ENCODE data around the gene CSF1.

GRCh38 chr1:109960745-109961094 lies 50.1 kb downstream of the CSF1 start:
- TF ChIP-seq, protein P1, sequence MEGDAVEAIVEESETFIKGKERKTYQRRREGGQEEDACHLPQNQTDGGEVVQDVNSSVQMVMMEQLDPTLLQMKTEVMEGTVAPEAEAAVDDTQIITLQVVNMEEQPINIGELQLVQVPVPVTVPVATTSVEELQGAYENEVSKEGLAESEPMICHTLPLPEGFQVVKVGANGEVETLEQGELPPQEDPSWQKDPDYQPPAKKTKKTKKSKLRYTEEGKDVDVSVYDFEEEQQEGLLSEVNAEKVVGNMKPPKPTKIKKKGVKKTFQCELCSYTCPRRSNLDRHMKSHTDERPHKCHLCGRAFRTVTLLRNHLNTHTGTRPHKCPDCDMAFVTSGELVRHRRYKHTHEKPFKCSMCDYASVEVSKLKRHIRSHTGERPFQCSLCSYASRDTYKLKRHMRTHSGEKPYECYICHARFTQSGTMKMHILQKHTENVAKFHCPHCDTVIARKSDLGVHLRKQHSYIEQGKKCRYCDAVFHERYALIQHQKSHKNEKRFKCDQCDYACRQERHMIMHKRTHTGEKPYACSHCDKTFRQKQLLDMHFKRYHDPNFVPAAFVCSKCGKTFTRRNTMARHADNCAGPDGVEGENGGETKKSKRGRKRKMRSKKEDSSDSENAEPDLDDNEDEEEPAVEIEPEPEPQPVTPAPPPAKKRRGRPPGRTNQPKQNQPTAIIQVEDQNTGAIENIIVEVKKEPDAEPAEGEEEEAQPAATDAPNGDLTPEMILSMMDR (optimal IDR thresholded peaks at IDR 0.05 in 1 of 3, IDR thresholded peaks at IDR 0.05 in 1 of 3, conservative IDR thresholded peaks at IDR 0.05 in 1 of 3; ENCODE audit: extremely low read depth in 1 of 3, insufficient read depth in 2 of 3, low read length in 3 of 3) = no peak
- TF ChIP-seq EZH2 (IDR thresholded peaks at IDR 0.05; ENCODE audit: low read length) = no peak

Data from keratinocyte (primary cell).